H9 (cell line): ENCODE data around the gene FOXP4. TPM values are rescaled to one million over a fixed set of nuclear protein-coding genes. Genes with fewer than 3 reads are reported as not detected.

Source experiments
- DNase-seq: peaks from one replicate; pipeline ENCODE4 v3.0.0-alpha.2; 2017
- H2AFZ ChIP-seq: one replicate; pipeline ENCODE4 v1.6.1; 2013; ENCODE audit warnings: mild to moderate bottlenecking, low read length, control low read depth, moderate library complexity
- H2AK5ac ChIP-seq: 2 replicates; pipeline ENCODE4 v1.6.1; 2013; ENCODE audit warnings: low read length, control low read depth, mixed read lengths; ENCODE audit not compliant: insufficient read length
- H2BK120ac ChIP-seq: one replicate; pipeline ENCODE4 v1.6.1; 2013; ENCODE audit warnings: low read depth, mild to moderate bottlenecking, low read length, control low read depth, inconsistent platforms; ENCODE audit not compliant: poor library complexity, severe bottlenecking
- H2BK12ac ChIP-seq: 2 replicates; pipeline ENCODE4 v1.6.1; 2013; ENCODE audit warnings: low read length, control low read depth, mixed read lengths, low read depth; ENCODE audit not compliant: insufficient read length
- H2BK15ac ChIP-seq: 2 replicates; pipeline ENCODE4 v1.6.1; 2013; ENCODE audit warnings: low read depth, low read length, control low read depth
- H2BK20ac ChIP-seq: one replicate; pipeline ENCODE4 v1.6.1; 2013; ENCODE audit warnings: low read depth, mild to moderate bottlenecking, low read length, control low read depth, inconsistent platforms; ENCODE audit not compliant: poor library complexity, severe bottlenecking
- H2BK5ac ChIP-seq: 2 replicates; pipeline ENCODE4 v1.6.1; 2013; ENCODE audit warnings: low read length, control low read depth, mixed read lengths; ENCODE audit not compliant: insufficient read length
- H3K14ac ChIP-seq: 2 replicates; pipeline ENCODE4 v1.6.1; 2013; ENCODE audit warnings: low read length, control low read depth; ENCODE audit not compliant: insufficient read depth
- H3K18ac ChIP-seq: 2 replicates; pipeline ENCODE4 v1.6.1; 2013; ENCODE audit warnings: low read depth, mild to moderate bottlenecking, mixed read lengths, low read length, control low read depth; ENCODE audit not compliant: insufficient read length
- H3K23ac ChIP-seq: 2 replicates; pipeline ENCODE4 v1.6.1; 2013; ENCODE audit warnings: low read length, control low read depth, mixed read lengths, low read depth; ENCODE audit not compliant: insufficient read length
- H3K23me2 ChIP-seq: 2 replicates; pipeline ENCODE4 v1.6.1; 2013; ENCODE audit warnings: low read depth, mild to moderate bottlenecking, mixed read lengths, low read length, control low read depth; ENCODE audit not compliant: insufficient read length, poor library complexity, severe bottlenecking
- H3K27ac ChIP-seq: 2 replicates; pipeline ENCODE4 v1.5.1; 2013; ENCODE audit warnings: low read length, control low read depth, mixed read lengths, low read depth; ENCODE audit not compliant: insufficient read length
- H3K27me3 ChIP-seq: 2 replicates; pipeline ENCODE4 v1.6.1; 2013; ENCODE audit warnings: low read length, control low read depth, inconsistent platforms; ENCODE audit not compliant: insufficient read depth
- H3K4ac ChIP-seq: 2 replicates; pipeline ENCODE4 v1.6.1; 2013; ENCODE audit warnings: low read depth, mild to moderate bottlenecking, control low read depth, inconsistent platforms, low read length, moderate library complexity
- H3K4me1 ChIP-seq: 2 replicates; pipeline ENCODE4 v1.6.1; 2013; ENCODE audit warnings: low read length, control low read depth, inconsistent platforms; ENCODE audit not compliant: insufficient read depth
- H3K4me2 ChIP-seq: 2 replicates; pipeline ENCODE4 v1.6.1; 2013; ENCODE audit warnings: low read length, control low read depth, mixed read lengths; ENCODE audit not compliant: insufficient read length, insufficient read depth
- H3K56ac ChIP-seq: 2 replicates; pipeline ENCODE4 v1.6.1; 2013; ENCODE audit warnings: low read depth, mild to moderate bottlenecking, mixed read lengths, low read length, control low read depth; ENCODE audit not compliant: insufficient read length
- H3K79me1 ChIP-seq: 2 replicates; pipeline ENCODE4 v1.6.1; 2013; ENCODE audit warnings: low read depth, mild to moderate bottlenecking, moderate library complexity, low read length, control low read depth, inconsistent platforms; ENCODE audit not compliant: insufficient read depth, poor library complexity, severe bottlenecking
- H3K79me2 ChIP-seq: 2 replicates; pipeline ENCODE4 v1.6.1; 2013; ENCODE audit warnings: low read length, control low read depth, inconsistent platforms; ENCODE audit not compliant: insufficient read depth
- H3K9ac ChIP-seq: 2 replicates; pipeline ENCODE4 v1.6.1; 2013; ENCODE audit warnings: low read length, control low read depth, mixed read lengths; ENCODE audit not compliant: insufficient read length; ENCODE audit errors: extremely low read depth
- H3K9me3 ChIP-seq: one replicate; pipeline ENCODE4 v1.6.1; 2013; ENCODE audit warnings: low read depth, low read length, inconsistent platforms; ENCODE audit not compliant: control insufficient read depth
- H3T11ph ChIP-seq: one replicate; pipeline ENCODE4 v1.6.1; 2013; ENCODE audit warnings: mild to moderate bottlenecking, low read length, control low read depth, inconsistent platforms
- H4K20me1 ChIP-seq: one replicate; pipeline ENCODE4 v1.6.1; 2013; ENCODE audit not compliant: control insufficient read depth, insufficient read length, insufficient read depth
- H4K5ac ChIP-seq: 2 replicates; pipeline ENCODE4 v1.6.1; 2013; ENCODE audit warnings: low read depth, mild to moderate bottlenecking, mixed read lengths, low read length, control low read depth; ENCODE audit not compliant: insufficient read length
- H4K8ac ChIP-seq: replicated peaks from 2 replicates; pipeline ENCODE4 v1.6.1; 2013; ENCODE audit warnings: low read length, control low read depth, mixed read lengths, low read depth; ENCODE audit not compliant: insufficient read length
- H4K91ac ChIP-seq: 2 replicates; pipeline ENCODE4 v1.6.1; 2013; ENCODE audit warnings: low read depth, mild to moderate bottlenecking, moderate library complexity, mixed read lengths, low read length, control low read depth; ENCODE audit not compliant: insufficient read length
- H3K27ac Mint-ChIP-seq, 3 experiments: 2 replicates in 2 of 3; 3 replicates in 1 of 3; pipeline ENCODE4 v1.8.0; 2020 to 2021; ENCODE audit warnings: mixed read lengths in 3 of 3, mild to moderate bottlenecking in 1 of 3, moderate library complexity in 1 of 3
- H3K27me3 Mint-ChIP-seq: 2 replicates; pipeline ENCODE4 v1.8.0; 2021; ENCODE audit warnings: low read depth, mild to moderate bottlenecking, moderate library complexity, mixed read lengths
- H3K36me3 Mint-ChIP-seq, 3 experiments: 2 replicates in 2 of 3; 3 replicates in 1 of 3; pipeline ENCODE4 v1.8.0; 2020 to 2021; ENCODE audit warnings: low read depth in 3 of 3, mixed read lengths in 3 of 3; ENCODE audit not compliant: insufficient read depth in 1 of 3
- H3K4me1 Mint-ChIP-seq, 2 experiments: 2 replicates each; pipeline ENCODE4 v1.8.0; 2020; ENCODE audit warnings: mixed read lengths in 2 of 2
- H3K4me3 Mint-ChIP-seq, 2 experiments: 2 replicates in 1 of 2; 3 replicates in 1 of 2; pipeline ENCODE4 v1.8.0; 2020 to 2021; ENCODE audit warnings: mild to moderate bottlenecking in 2 of 2, mixed read lengths in 2 of 2, moderate library complexity in 1 of 2
- H3K9me3 Mint-ChIP-seq, 2 experiments: 2 replicates in 1 of 2; 3 replicates in 1 of 2; pipeline ENCODE4 v1.8.0; 2020; ENCODE audit warnings: mild to moderate bottlenecking in 2 of 2, mixed read lengths in 2 of 2, moderate library complexity in 1 of 2
- WGBS: extraction: QIAGEN DNeasy Blood & Tissue Kit; methylation state at CpG from one replicate; pipeline ENCODE4 v1.1.7; 2013; ENCODE audit warnings: missing lambda C conversion rate, low lambda C conversion rate, mixed read lengths; ENCODE audit not compliant: insufficient read length; ENCODE audit errors: extremely low coverage; 5-methylcytosine and 5-hydroxymethylcytosine counted together
- total RNA-seq: library from RNA; stranded (reverse); gene quantifications from 2 replicates; pipeline ENCODE4 v1.2.1, GENCODE V29; 2021
- TF ChIP-seq, protein P1 (sequence below): fragments of 200-600 bp; sonication (generic); conservative IDR thresholded peaks from 3 replicates; pipeline ENCODE4 v1.8.0; 2021; ENCODE audit warnings: antibody characterized with exemption, mild to moderate bottlenecking

Gene FOXP4
- total RNA-seq, 1 experiment from 2014 or later = 18.2 TPM

DNA sequence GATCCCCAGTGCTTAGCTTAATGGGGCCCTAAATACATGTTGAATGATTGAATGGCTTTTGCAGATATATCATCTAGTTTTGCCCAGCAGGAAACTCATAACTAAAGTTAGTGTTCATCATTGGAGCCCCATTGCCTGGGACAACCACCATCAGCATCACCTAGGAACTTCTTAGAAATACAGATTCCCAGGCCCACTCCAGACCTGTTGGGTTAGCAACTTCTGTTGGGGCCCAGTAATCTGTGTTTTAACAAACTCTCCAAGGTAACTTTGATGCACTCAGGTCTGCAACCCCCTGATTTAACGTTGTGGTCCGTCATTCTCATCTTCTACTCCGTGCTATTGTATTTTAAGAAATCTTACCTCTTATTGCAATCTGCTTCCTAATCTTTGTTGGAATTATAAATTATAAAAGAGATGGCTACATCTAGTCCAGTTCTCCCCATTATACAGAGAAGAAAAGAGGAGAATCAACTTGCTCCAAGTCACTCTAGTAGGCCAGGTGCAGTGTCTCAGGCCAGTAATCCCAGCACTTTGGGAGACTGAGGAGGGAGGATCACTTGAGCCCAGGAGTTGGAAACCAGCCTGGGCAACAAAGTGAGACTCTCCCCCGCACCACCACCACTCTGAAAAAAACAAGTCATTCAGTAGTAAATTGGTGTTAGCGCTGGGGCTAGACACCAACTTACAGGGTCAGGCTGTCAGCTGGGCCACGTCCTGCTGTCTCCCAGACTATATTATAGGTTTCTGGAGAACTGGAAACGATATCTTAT is 13.7 kb downstream of the FOXP4 start:
- no peak overlapping the region for H3K4ac ChIP-seq
- no peak for DNase-seq
- Mint-ChIP-seq H3K9me3 (no peaks in the 10 kb centered on the region), H3K36me3 (peaks cover 0 to 7% (median 5%) of the 10 kb centered on the region in 3 experiments; a peak in 2 of 7 replicates), H3K27ac (0 out of 7 replicates have a peak overlapping the region, but pooled peaks of 1 of the 3 experiments have one; percentile 36), H3K4me1 (peaks cover 65 to 69% of the 10 kb centered on the region in 2 experiments), H3K4me3 (peak overlapping the region; percentile 77 to 82), H3K27me3 (peaks cover 66% of the 10 kb centered on the region)
- no peak overlapping the region for H2AK5ac ChIP-seq
- H2BK12ac ChIP-seq = no peak overlapping the region
- H3K56ac ChIP-seq = no peak overlapping the region
- peak overlapping the region; percentile 43 for H3K4me2 ChIP-seq
- H3K79me2 ChIP-seq = no peaks in the 10 kb centered on the region; the same call in 1 of the 2 replicates
- H3K23ac ChIP-seq = no peak overlapping the region
- peaks cover 16% of the 10 kb centered on the region for H3K4me1 ChIP-seq
- no peaks in the 10 kb centered on the region; the same call in 1 of the 2 replicates for H3K27me3 ChIP-seq
- no peak overlapping the region for H2BK120ac ChIP-seq
- no peaks in the 10 kb centered on the region for H4K20me1 ChIP-seq
- TF ChIP-seq, protein P1, sequence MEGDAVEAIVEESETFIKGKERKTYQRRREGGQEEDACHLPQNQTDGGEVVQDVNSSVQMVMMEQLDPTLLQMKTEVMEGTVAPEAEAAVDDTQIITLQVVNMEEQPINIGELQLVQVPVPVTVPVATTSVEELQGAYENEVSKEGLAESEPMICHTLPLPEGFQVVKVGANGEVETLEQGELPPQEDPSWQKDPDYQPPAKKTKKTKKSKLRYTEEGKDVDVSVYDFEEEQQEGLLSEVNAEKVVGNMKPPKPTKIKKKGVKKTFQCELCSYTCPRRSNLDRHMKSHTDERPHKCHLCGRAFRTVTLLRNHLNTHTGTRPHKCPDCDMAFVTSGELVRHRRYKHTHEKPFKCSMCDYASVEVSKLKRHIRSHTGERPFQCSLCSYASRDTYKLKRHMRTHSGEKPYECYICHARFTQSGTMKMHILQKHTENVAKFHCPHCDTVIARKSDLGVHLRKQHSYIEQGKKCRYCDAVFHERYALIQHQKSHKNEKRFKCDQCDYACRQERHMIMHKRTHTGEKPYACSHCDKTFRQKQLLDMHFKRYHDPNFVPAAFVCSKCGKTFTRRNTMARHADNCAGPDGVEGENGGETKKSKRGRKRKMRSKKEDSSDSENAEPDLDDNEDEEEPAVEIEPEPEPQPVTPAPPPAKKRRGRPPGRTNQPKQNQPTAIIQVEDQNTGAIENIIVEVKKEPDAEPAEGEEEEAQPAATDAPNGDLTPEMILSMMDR = no peak
- peaks cover 8% of the 10 kb centered on the region for H3K23me2 ChIP-seq
- H2BK15ac ChIP-seq = no peak overlapping the region
- no peak overlapping the region for H4K8ac ChIP-seq
- no peaks in the 10 kb centered on the region for H3K9me3 ChIP-seq
- no peak overlapping the region for H3K18ac ChIP-seq
- no peak overlapping the region for H3K14ac ChIP-seq
- WGBS = no CpG with 5 or more reads among the region's 7 CpGs
- no peaks in the 10 kb centered on the region for H3K79me1 ChIP-seq
- H3T11ph ChIP-seq = no peak overlapping the region
- H2AFZ ChIP-seq = no peak overlapping the region
- H3K27ac ChIP-seq = no peak overlapping the region
- H2BK5ac ChIP-seq = no peak overlapping the region
- no peak overlapping the region for H4K91ac ChIP-seq
- H2BK20ac ChIP-seq = no peak overlapping the region
- no peak overlapping the region for H3K9ac ChIP-seq
- H4K5ac ChIP-seq = no peak overlapping the region
